NT2/D1 (cell line): ENCODE measurements around the gene CNTROB.

Experiments used
- DNase-seq: peaks from one replicate; pipeline ENCODE4 v3.0.0-alpha.2; 2011; ENCODE audit warnings: low read depth, low spot score
- H3K27me3 ChIP-seq: 2 replicates; pipeline ENCODE4 v1.6.0; 2011; ENCODE audit warnings: mild to moderate bottlenecking; ENCODE audit not compliant: insufficient read length, insufficient read depth
- H3K36me3 ChIP-seq: 2 replicates; pipeline ENCODE4 v1.6.1; 2011; ENCODE audit warnings: mild to moderate bottlenecking, low read length, mixed read lengths; ENCODE audit not compliant: insufficient read depth, insufficient read length
- H3K4me1 ChIP-seq: 2 replicates; pipeline ENCODE4 v1.5.1; 2011; ENCODE audit not compliant: insufficient read depth, insufficient read length
- H3K4me3 ChIP-seq: 2 replicates; pipeline ENCODE4 v1.5.1; 2011; ENCODE audit warnings: low read depth; ENCODE audit not compliant: insufficient read length
- H3K9ac ChIP-seq: 2 replicates; pipeline ENCODE4 v1.6.0; 2011; ENCODE audit warnings: low read depth; ENCODE audit not compliant: insufficient read length
- H3K9me3 ChIP-seq: 2 replicates; pipeline ENCODE4 v1.5.1; 2011; ENCODE audit warnings: mild to moderate bottlenecking, low read length; ENCODE audit not compliant: insufficient read depth
- SUZ12 ChIP-seq: IDR thresholded peaks from 2 replicates; pipeline ENCODE4 v1.6.1; 2011; ENCODE audit not compliant: insufficient read length, insufficient read depth; ENCODE audit errors: extremely low read depth
- YY1 ChIP-seq: IDR thresholded peaks from 2 replicates; pipeline ENCODE4 v1.6.1; 2011; ENCODE audit not compliant: insufficient read length, insufficient read depth
- ZNF274 ChIP-seq: IDR thresholded peaks from 2 replicates; pipeline ENCODE4 v1.6.1; 2011; ENCODE audit warnings: mild to moderate bottlenecking, low read depth, low read length

CNTROB gene

GRCh38 chr17:7982666-7983065 is 50.7 kb downstream of the CNTROB start:
- DNase-seq = no peak
- Histone ChIP-seq H3K27me3 (no peaks in the 10 kb centered on the region), H3K9ac (no peak overlapping the region), H3K4me1 (no peaks in the 10 kb centered on the region), H3K36me3 (no peaks in the 10 kb centered on the region), H3K9me3 (no peaks in the 10 kb centered on the region), H3K4me3 (no peak overlapping the region)
- TF ChIP-seq SUZ12 = no peak
- TF ChIP-seq ZNF274 = no peak
- TF ChIP-seq YY1 = no peak

GRCh38 chr17:7984904-7985303 is 52.9 kb downstream of the CNTROB start:
- H3K27me3 ChIP-seq = no peaks in the 10 kb centered on the region

GRCh38 chr17:7987112-7987893 is 55.3 kb downstream of the CNTROB start:
- no peak for DNase-seq
- no peak for TF ChIP-seq ZNF274
- no peak for TF ChIP-seq SUZ12
- TF ChIP-seq YY1 = no peak
- no peak overlapping the region for H3K9ac ChIP-seq
- H3K36me3 ChIP-seq = no peaks in the 10 kb centered on the region
- no peaks in the 10 kb centered on the region for H3K4me1 ChIP-seq
- no peak overlapping the region for H3K4me3 ChIP-seq
- H3K27me3 ChIP-seq = no peaks in the 10 kb centered on the region
- no peaks in the 10 kb centered on the region for H3K9me3 ChIP-seq

More at GRCh38 chr17:7984904-7985303, 52.9 kb downstream of the CNTROB start:
- Histone ChIP-seq H3K36me3 (no peaks in the 10 kb centered on the region), H3K9me3 (no peaks in the 10 kb centered on the region), H3K4me1 (no peaks in the 10 kb centered on the region), H3K9ac (no peak overlapping the region), H3K4me3 (no peak overlapping the region)
- TF ChIP-seq ZNF274 = no peak
- TF ChIP-seq YY1 = no peak
- TF ChIP-seq SUZ12 = no peak
- DNase-seq = no peak

DNA sequence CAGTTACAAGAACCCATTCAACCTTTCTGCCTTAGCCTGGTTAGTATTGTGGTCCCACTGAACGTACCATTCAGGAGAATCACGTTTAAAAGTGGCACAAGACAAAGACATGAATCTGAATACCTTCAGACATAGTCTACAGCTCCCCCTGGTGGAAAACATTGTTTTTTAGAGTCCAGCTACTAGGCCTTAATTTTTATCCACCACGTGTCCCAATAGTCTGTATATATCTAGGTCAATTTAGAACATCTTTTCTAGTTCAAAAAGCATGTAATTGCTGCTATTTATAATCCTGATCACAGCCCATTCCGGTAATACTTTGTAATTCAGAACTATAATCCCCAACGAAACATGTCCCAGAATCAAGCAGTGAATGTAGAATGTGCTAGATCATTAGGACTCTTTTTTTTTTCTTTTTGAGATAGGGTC is 56.8 kb downstream of the CNTROB start:
- TF ChIP-seq YY1 (no peak), SUZ12 (no peak), ZNF274 (no peak)
- no peak overlapping the region for H3K9ac ChIP-seq
- H3K4me1 ChIP-seq = no peaks in the 10 kb centered on the region

DNA sequence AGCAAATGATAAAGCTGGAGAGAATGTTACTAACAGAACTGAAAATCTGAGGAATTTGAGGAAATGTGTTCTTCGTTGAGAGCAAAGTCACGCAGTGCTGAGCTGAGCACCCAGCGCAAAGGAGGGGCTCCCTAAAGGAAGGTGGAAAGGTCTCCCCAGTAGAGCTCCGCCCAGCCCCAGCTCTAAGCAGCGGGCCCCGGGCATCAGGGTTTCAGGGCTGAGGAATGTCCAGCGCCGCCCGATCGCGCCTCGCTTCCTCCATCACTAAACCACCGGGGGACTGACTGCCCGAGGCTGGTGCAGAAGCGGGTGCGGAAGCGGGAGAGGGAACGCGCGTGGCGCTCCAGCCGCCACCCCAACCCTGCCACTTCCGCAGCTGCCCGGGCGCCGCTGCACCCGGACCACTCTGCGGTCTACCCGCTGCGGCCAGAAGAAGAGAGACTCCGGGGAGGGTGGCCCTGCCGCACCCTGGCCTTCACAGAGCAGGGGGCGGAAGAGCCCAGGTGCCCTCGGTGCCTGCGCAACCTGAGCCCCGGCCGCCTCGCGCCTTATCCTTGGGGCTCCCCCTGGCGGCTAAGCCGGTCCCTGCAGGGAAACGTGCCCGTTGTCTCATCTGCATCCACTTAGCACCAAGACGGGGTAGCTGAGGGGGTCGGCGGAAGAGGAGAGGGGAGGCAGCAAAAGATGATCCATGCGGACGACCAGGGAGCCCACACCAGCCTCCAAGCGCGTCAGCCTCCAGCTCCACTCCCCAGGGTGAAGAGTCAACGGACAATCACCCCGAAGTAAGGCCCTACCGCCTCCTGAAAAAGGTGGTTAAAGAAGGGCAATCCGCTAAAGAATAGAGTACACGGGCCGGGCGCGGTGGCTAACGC is 58.0 kb downstream of the CNTROB start:
- H3K36me3 ChIP-seq = no peaks in the 10 kb centered on the region
- H3K27me3 ChIP-seq = no peaks in the 10 kb centered on the region
- DNase-seq = peak; percentile 51
- peak overlapping the region; percentile 77 for H3K9ac ChIP-seq
- no peaks in the 10 kb centered on the region for H3K4me1 ChIP-seq
- H3K4me3 ChIP-seq = peak overlapping the region; percentile 39
- H3K9me3 ChIP-seq = no peaks in the 10 kb centered on the region
- TF ChIP-seq SUZ12 (no peak), YY1 (no peak), ZNF274 (no peak)

More for the DNA sequence above, 56.8 kb downstream of the CNTROB start:
- H3K36me3 ChIP-seq = no peaks in the 10 kb centered on the region
- no peaks in the 10 kb centered on the region for H3K27me3 ChIP-seq
- H3K9me3 ChIP-seq = no peaks in the 10 kb centered on the region
- H3K4me3 ChIP-seq = no peak overlapping the region
- DNase-seq = peak; percentile 9

GRCh38 chr17:7992516-7992915 is 60.5 kb downstream of the CNTROB start:
- Histone ChIP-seq H3K4me1 (no peaks in the 10 kb centered on the region), H3K27me3 (no peaks in the 10 kb centered on the region), H3K4me3 (no peak overlapping the region), H3K9me3 (no peaks in the 10 kb centered on the region), H3K9ac (no peak overlapping the region), H3K36me3 (no peaks in the 10 kb centered on the region)
- no peak for DNase-seq
- no peak for TF ChIP-seq SUZ12
- TF ChIP-seq ZNF274 = no peak
- TF ChIP-seq YY1 = no peak

DNA sequence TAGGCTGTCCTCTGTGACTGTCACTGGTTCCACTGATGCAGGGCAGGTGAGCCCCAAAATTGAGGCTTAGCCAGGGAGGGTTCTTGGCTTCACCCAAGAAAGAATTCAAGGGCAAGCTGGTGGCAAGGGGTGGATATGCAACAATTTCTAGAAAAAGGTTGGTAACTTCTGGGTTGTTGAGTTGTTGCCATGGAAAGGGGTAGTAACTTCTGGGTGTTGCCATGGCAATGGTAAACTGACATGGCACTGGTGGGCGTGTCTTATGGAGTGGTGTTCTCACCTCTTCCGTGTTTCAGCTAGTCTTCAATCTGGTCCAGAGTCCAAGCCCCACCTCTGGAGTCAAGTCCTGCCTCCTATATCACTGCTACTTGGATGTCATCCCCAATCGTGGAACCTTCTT is 60.9 kb downstream of the CNTROB start:
- Histone ChIP-seq H3K9me3 (no peaks in the 10 kb centered on the region), H3K27me3 (no peaks in the 10 kb centered on the region), H3K36me3 (no peaks in the 10 kb centered on the region), H3K4me3 (no peak overlapping the region), H3K4me1 (no peaks in the 10 kb centered on the region), H3K9ac (no peak overlapping the region)
- no peak for TF ChIP-seq YY1
- TF ChIP-seq SUZ12 = no peak
- TF ChIP-seq ZNF274 = no peak
- no peak for DNase-seq
